H9 (cell line): ENCODE data around the gene GPRC5A. TPM values are rescaled to one million over a fixed set of nuclear protein-coding genes. Genes with fewer than 3 reads are reported as not detected.

Experiments
- DNase-seq: peaks from one replicate; pipeline ENCODE4 v3.0.0-alpha.2; 2017
- H2AFZ ChIP-seq: one replicate; pipeline ENCODE4 v1.6.1; 2013; ENCODE audit warnings: mild to moderate bottlenecking, low read length, control low read depth, moderate library complexity
- H2AK5ac ChIP-seq: 2 replicates; pipeline ENCODE4 v1.6.1; 2013; ENCODE audit warnings: low read length, control low read depth, mixed read lengths; ENCODE audit not compliant: insufficient read length
- H2BK120ac ChIP-seq: one replicate; pipeline ENCODE4 v1.6.1; 2013; ENCODE audit warnings: low read depth, mild to moderate bottlenecking, low read length, control low read depth, inconsistent platforms; ENCODE audit not compliant: poor library complexity, severe bottlenecking
- H2BK12ac ChIP-seq: 2 replicates; pipeline ENCODE4 v1.6.1; 2013; ENCODE audit warnings: low read length, control low read depth, mixed read lengths, low read depth; ENCODE audit not compliant: insufficient read length
- H2BK15ac ChIP-seq: 2 replicates; pipeline ENCODE4 v1.6.1; 2013; ENCODE audit warnings: low read depth, low read length, control low read depth
- H2BK20ac ChIP-seq: one replicate; pipeline ENCODE4 v1.6.1; 2013; ENCODE audit warnings: low read depth, mild to moderate bottlenecking, low read length, control low read depth, inconsistent platforms; ENCODE audit not compliant: poor library complexity, severe bottlenecking
- H2BK5ac ChIP-seq: 2 replicates; pipeline ENCODE4 v1.6.1; 2013; ENCODE audit warnings: low read length, control low read depth, mixed read lengths; ENCODE audit not compliant: insufficient read length
- H3K14ac ChIP-seq: 2 replicates; pipeline ENCODE4 v1.6.1; 2013; ENCODE audit warnings: low read length, control low read depth; ENCODE audit not compliant: insufficient read depth
- H3K18ac ChIP-seq: 2 replicates; pipeline ENCODE4 v1.6.1; 2013; ENCODE audit warnings: low read depth, mild to moderate bottlenecking, mixed read lengths, low read length, control low read depth; ENCODE audit not compliant: insufficient read length
- H3K23ac ChIP-seq: 2 replicates; pipeline ENCODE4 v1.6.1; 2013; ENCODE audit warnings: low read length, control low read depth, mixed read lengths, low read depth; ENCODE audit not compliant: insufficient read length
- H3K23me2 ChIP-seq: 2 replicates; pipeline ENCODE4 v1.6.1; 2013; ENCODE audit warnings: low read depth, mild to moderate bottlenecking, mixed read lengths, low read length, control low read depth; ENCODE audit not compliant: insufficient read length, poor library complexity, severe bottlenecking
- H3K27ac ChIP-seq: 2 replicates; pipeline ENCODE4 v1.5.1; 2013; ENCODE audit warnings: low read length, control low read depth, mixed read lengths, low read depth; ENCODE audit not compliant: insufficient read length
- H3K27me3 ChIP-seq: 2 replicates; pipeline ENCODE4 v1.6.1; 2013; ENCODE audit warnings: low read length, control low read depth, inconsistent platforms; ENCODE audit not compliant: insufficient read depth
- H3K4ac ChIP-seq: 2 replicates; pipeline ENCODE4 v1.6.1; 2013; ENCODE audit warnings: low read depth, mild to moderate bottlenecking, control low read depth, inconsistent platforms, low read length, moderate library complexity
- H3K4me1 ChIP-seq: 2 replicates; pipeline ENCODE4 v1.6.1; 2013; ENCODE audit warnings: low read length, control low read depth, inconsistent platforms; ENCODE audit not compliant: insufficient read depth
- H3K4me2 ChIP-seq: 2 replicates; pipeline ENCODE4 v1.6.1; 2013; ENCODE audit warnings: low read length, control low read depth, mixed read lengths; ENCODE audit not compliant: insufficient read length, insufficient read depth
- H3K56ac ChIP-seq: 2 replicates; pipeline ENCODE4 v1.6.1; 2013; ENCODE audit warnings: low read depth, mild to moderate bottlenecking, mixed read lengths, low read length, control low read depth; ENCODE audit not compliant: insufficient read length
- H3K79me1 ChIP-seq: 2 replicates; pipeline ENCODE4 v1.6.1; 2013; ENCODE audit warnings: low read depth, mild to moderate bottlenecking, moderate library complexity, low read length, control low read depth, inconsistent platforms; ENCODE audit not compliant: insufficient read depth, poor library complexity, severe bottlenecking
- H3K79me2 ChIP-seq: 2 replicates; pipeline ENCODE4 v1.6.1; 2013; ENCODE audit warnings: low read length, control low read depth, inconsistent platforms; ENCODE audit not compliant: insufficient read depth
- H3K9ac ChIP-seq: 2 replicates; pipeline ENCODE4 v1.6.1; 2013; ENCODE audit warnings: low read length, control low read depth, mixed read lengths; ENCODE audit not compliant: insufficient read length; ENCODE audit errors: extremely low read depth
- H3K9me3 ChIP-seq: one replicate; pipeline ENCODE4 v1.6.1; 2013; ENCODE audit warnings: low read depth, low read length, inconsistent platforms; ENCODE audit not compliant: control insufficient read depth
- H3T11ph ChIP-seq: one replicate; pipeline ENCODE4 v1.6.1; 2013; ENCODE audit warnings: mild to moderate bottlenecking, low read length, control low read depth, inconsistent platforms
- H4K20me1 ChIP-seq: one replicate; pipeline ENCODE4 v1.6.1; 2013; ENCODE audit not compliant: control insufficient read depth, insufficient read length, insufficient read depth
- H4K5ac ChIP-seq: 2 replicates; pipeline ENCODE4 v1.6.1; 2013; ENCODE audit warnings: low read depth, mild to moderate bottlenecking, mixed read lengths, low read length, control low read depth; ENCODE audit not compliant: insufficient read length
- H4K8ac ChIP-seq: replicated peaks from 2 replicates; pipeline ENCODE4 v1.6.1; 2013; ENCODE audit warnings: low read length, control low read depth, mixed read lengths, low read depth; ENCODE audit not compliant: insufficient read length
- H4K91ac ChIP-seq: 2 replicates; pipeline ENCODE4 v1.6.1; 2013; ENCODE audit warnings: low read depth, mild to moderate bottlenecking, moderate library complexity, mixed read lengths, low read length, control low read depth; ENCODE audit not compliant: insufficient read length
- H3K27ac Mint-ChIP-seq, 3 experiments: 2 replicates in 2 of 3; 3 replicates in 1 of 3; pipeline ENCODE4 v1.8.0; 2020 to 2021; ENCODE audit warnings: mixed read lengths in 3 of 3, mild to moderate bottlenecking in 1 of 3, moderate library complexity in 1 of 3
- H3K27me3 Mint-ChIP-seq: 2 replicates; pipeline ENCODE4 v1.8.0; 2021; ENCODE audit warnings: low read depth, mild to moderate bottlenecking, moderate library complexity, mixed read lengths
- H3K36me3 Mint-ChIP-seq, 3 experiments: 2 replicates in 2 of 3; 3 replicates in 1 of 3; pipeline ENCODE4 v1.8.0; 2020 to 2021; ENCODE audit warnings: low read depth in 3 of 3, mixed read lengths in 3 of 3; ENCODE audit not compliant: insufficient read depth in 1 of 3
- H3K4me1 Mint-ChIP-seq, 2 experiments: 2 replicates each; pipeline ENCODE4 v1.8.0; 2020; ENCODE audit warnings: mixed read lengths in 2 of 2
- H3K4me3 Mint-ChIP-seq, 2 experiments: 2 replicates in 1 of 2; 3 replicates in 1 of 2; pipeline ENCODE4 v1.8.0; 2020 to 2021; ENCODE audit warnings: mild to moderate bottlenecking in 2 of 2, mixed read lengths in 2 of 2, moderate library complexity in 1 of 2
- H3K9me3 Mint-ChIP-seq, 2 experiments: 2 replicates in 1 of 2; 3 replicates in 1 of 2; pipeline ENCODE4 v1.8.0; 2020; ENCODE audit warnings: mild to moderate bottlenecking in 2 of 2, mixed read lengths in 2 of 2, moderate library complexity in 1 of 2
- CTCF ChIP-seq: fragments of 200-600 bp; sonication (generic); conservative IDR thresholded peaks from 3 replicates; pipeline ENCODE4 v1.8.0; 2021; ENCODE audit warnings: antibody characterized with exemption, mild to moderate bottlenecking
- WGBS: extraction: QIAGEN DNeasy Blood & Tissue Kit; methylation state at CpG from one replicate; pipeline ENCODE4 v1.1.7; 2013; ENCODE audit warnings: missing lambda C conversion rate, low lambda C conversion rate, mixed read lengths; ENCODE audit not compliant: insufficient read length; ENCODE audit errors: extremely low coverage; 5-methylcytosine and 5-hydroxymethylcytosine counted together
- total RNA-seq: library from RNA; stranded (reverse); gene quantifications from 2 replicates; pipeline ENCODE4 v1.2.1, GENCODE V29; 2021

Gene GPRC5A
- total RNA-seq, 1 experiment from 2014 or later, result 0.09 TPM

GRCh38 chr12:12916135-12916944, 25.0 kb downstream of the GPRC5A start:
- TF ChIP-seq CTCF, result peak; percentile 98
- Histone ChIP-seq H3K4ac (no peak overlapping the region), H3K14ac (no peak overlapping the region), H3K9me3 (no peaks in the 10 kb centered on the region), H4K20me1 (no peaks in the 10 kb centered on the region), H4K91ac (no peak overlapping the region), H2BK120ac (no peak overlapping the region), H2BK15ac (no peak overlapping the region), H3K79me2 (no peaks in the 10 kb centered on the region), H2BK12ac (no peak overlapping the region), H3K27me3 (no peaks in the 10 kb centered on the region), H3K4me2 (no peak overlapping the region), H3K9ac (no peak overlapping the region), H3K27ac (no peak overlapping the region), H2AK5ac (no peak overlapping the region), H2BK20ac (no peak overlapping the region), H3T11ph (no peak overlapping the region), H3K23me2 (no peaks in the 10 kb centered on the region), H3K79me1 (no peaks in the 10 kb centered on the region), H2AFZ (no peak overlapping the region), H2BK5ac (no peak overlapping the region), H3K4me1 (peaks cover 4% of the 10 kb centered on the region; the same call in 1 of the 2 replicates), H3K18ac (no peak overlapping the region), H3K56ac (no peak overlapping the region), H4K8ac (no peak overlapping the region), H4K5ac (no peak overlapping the region), H3K23ac (no peak overlapping the region)
- Mint-ChIP-seq H3K27ac (no peak overlapping the region), H3K9me3 (no peaks in the 10 kb centered on the region; a peak in 1 of 5 replicates), H3K4me1 (peaks cover 17 to 28% of the 10 kb centered on the region in 2 experiments), H3K27me3 (peaks cover 12% of the 10 kb centered on the region), H3K36me3 (no peaks in the 10 kb centered on the region), H3K4me3 (no peak overlapping the region)
- DNase-seq, result peak; percentile 91
- WGBS, result no CpG with 5 or more reads among the region's 19 CpGs
